Measurements from ENCODE around the gene CCDC106.
A peak's percentile ranks its signal among the peaks of the same experiment; 100 is the strongest.

The CCDC106 gene

GRCh38 chr19:55613930-55614710, 33.9 kb upstream of the CCDC106 start:
- no peak for DNase-seq (ENCODE audit: low spot score)

GRCh38 chr19:55614711-55615542, 33.1 kb upstream of the CCDC106 start:
- DNase-seq (ENCODE audit: low spot score): no peak

- DNase-seq (ENCODE audit: low spot score): no peak
Measured at GRCh38 chr19:55615543-55616394, 32.2 kb upstream of the CCDC106 start.

DNA sequence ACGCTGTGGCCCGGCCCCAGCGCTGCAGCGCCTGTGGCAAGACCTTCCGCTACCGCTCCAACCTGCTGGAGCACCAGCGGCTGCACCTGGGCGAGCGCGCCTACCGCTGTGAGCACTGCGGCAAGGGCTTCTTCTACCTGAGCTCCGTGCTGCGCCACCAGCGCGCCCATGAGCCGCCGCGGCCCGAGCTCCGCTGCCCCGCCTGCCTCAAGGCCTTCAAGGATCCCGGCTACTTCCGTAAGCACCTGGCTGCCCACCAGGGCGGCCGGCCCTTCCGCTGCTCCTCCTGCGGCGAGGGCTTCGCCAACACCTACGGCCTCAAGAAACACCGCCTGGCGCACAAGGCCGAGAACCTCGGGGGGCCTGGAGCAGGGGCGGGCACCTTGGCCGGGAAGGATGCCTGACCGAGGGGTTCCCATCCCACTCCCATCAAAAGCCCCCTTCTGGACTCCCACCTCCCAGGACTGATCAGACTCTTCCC, 31.6 kb upstream of the CCDC106 start:
- DNase-seq (ENCODE audit: low spot score): no peak

- no peak for DNase-seq (ENCODE audit: low spot score)
Measured at GRCh38 chr19:55617426-55617825, 30.6 kb upstream of the CCDC106 start.

- no peak for DNase-seq (ENCODE audit: low spot score)
Measured at GRCh38 chr19:55618426-55618825, 29.6 kb upstream of the CCDC106 start.

DNA sequence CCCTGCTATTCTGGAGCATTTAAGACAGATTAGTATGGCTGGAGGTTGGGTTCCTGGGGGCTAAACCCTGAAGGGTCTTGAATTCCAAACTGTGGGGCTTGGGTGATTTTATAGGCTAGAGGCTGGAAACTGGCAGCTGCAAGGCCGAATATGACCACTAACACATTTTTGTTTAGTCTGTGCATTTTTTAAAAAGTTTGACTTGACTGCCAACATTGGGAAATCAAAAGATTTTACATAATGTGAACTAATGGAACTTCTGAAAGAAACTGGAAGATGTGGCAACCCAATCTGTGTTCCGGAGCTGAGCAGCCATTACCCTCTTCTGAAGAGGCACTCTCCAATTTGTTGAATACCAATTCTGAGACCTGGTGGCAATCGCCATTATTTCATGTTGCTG, 28.7 kb upstream of the CCDC106 start:
- no peak for DNase-seq (ENCODE audit: low spot score)

DNA sequence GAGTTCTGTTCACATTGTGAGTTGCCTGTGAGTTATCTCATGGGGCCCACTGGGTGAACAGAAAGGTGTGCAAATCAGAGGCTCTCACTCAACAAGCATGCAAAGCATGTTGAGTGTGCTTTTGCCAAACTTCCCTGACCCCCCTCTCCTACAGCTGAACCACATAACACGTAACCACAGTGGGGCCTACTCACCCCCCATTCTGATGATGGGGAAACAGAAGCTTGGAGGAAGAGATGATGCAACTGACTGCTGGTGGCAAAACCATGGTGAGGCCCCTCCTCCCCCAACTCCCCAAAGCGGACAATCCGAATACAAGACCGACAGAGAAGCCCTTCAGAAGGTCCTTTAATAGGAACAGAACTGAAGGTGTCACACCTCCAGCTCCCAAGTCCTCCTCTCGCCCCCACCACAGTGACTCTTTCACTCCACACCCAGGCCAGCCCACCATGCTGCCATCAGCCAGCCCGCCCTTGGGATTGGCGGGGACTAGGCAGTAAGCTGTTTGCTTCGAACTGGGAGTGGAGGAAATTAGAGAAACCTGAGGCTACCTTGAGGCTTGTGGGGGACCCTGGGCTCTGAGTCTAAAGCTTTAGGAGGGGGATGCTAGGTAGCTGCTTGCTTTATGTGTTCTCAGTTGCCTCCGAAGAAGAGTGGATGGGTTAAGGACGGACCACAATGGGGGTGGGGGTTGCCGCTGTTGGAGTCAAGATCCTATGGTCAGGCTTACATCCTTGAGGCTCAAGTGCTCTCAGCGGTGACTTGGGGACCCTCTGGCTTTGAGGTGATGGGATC, 27.4 kb upstream of the CCDC106 start:
- no peak for DNase-seq (ENCODE audit: low spot score)

DNA sequence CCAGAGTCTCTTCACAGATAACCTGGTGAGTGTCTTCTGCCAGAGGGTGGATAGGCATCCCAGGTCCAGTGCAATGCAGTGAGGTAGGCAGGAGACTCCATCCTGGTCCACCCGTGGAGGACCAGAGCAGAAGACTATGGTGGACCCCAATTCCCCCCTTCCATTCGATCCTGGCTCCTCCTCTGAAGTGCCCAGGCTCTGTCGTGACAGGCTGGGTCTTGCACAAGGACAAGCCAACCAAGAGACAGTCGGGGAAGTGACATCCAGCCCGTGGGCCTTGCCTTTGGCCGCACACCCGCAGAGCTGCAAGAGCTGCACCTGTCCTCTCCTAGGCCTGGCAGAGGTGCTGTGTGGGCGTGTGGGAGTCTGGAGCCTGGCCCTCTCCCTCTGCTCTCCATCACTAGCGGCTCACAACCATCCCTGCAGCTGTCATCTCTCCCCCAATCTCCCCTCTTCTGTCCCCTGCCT, 26.8 kb upstream of the CCDC106 start:
- no peak for DNase-seq (ENCODE audit: low spot score)

GRCh38 chr19:55621673-55622231, 26.3 kb upstream of the CCDC106 start:
- no peak for DNase-seq (ENCODE audit: low spot score)

- DNase-seq (ENCODE audit: low spot score): no peak
Measured at GRCh38 chr19:55622242-55622969, 25.6 kb upstream of the CCDC106 start.

DNA sequence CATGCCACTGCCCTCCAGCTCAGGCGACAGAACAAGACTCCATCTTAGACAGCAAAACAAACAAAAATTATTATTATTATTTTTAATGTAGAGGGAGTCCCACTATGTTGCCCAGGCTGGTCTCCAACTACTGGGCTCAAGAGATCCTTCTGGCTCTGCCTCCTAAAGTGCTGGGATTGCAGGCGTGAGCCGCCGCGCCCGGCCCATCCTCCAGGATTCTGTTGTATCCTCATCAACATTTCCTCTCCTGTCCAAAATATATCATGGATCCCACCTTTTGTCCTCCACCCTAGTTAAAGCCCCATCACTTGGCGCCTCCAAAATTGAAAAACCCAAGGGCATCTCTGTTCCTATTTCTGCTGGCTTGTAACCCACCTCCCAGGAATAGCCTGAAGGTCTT, 24.9 kb upstream of the CCDC106 start:
- DNase-seq (ENCODE audit: low spot score): no peak

- DNase-seq (ENCODE audit: low spot score): no peak
Measured at GRCh38 chr19:55623561-55623960, 24.5 kb upstream of the CCDC106 start.

DNA sequence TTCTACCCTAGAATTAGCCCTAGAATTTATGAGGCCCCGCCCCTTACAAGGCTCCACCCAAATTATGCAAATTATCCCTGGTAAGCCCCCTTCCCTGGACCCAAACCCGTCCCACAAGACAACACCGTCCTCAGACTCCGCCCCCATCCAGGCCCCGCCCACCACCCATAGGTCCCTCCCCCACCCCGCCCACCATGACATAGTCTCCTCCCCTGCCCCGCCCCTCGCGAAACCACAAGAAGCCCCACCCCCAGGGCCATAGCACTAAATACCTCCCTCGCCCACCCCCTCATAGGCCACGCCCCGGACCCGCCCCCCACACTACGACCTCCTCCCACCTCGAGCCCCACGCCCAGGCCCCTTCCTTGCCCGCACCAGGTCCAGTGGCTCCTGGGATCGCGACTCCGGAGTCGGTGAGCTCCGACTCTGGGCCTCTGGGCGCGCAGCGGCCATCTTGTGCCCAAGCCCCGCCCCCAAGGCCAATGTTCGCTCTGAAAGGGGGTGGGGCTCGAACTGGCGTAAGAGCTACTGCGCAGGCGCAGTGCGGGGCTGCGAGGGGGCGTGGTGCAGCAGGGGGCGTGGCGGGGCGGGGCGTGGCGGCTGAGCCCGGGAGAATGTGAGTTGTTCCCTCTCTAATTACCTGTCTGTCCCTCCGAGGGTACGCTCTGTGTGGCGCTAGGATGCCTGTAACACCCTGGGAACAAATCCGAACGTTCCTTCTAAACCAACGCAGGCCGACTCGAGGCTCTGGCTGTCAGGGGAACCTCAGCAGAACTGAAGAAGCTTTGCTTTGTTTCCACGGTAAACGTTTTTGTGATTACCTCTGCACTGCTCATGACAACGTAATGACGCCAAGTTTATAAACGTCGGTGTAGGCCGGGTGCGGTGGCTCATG, 23.7 kb upstream of the CCDC106 start, which contains the start of gene ZNF784:
Gene ZNF784 (minus strand): TSS at position 458 of the 895 bp plus-strand sequence. CDS start 5 bp downstream, at position 453.
- peak; percentile 88 for DNase-seq (ENCODE audit: low spot score)

DNA sequence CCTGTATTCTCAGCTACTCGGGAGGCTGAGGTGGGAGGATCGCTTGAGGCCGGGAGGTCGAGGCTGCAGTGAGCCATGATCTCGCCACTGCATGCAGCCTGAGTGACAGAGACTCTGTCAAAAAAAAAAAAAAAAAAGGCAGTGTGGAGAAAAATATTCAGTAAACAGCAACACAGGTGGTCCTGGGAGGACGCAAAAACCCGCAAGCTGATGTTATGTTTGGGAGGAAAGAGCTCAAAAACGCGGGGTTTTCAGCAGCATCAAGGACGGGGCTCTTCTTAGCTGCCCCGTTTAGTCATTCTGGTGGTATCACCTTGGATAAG, 23.0 kb upstream of the CCDC106 start:
- no peak for DNase-seq (ENCODE audit: low spot score)

- no peak for DNase-seq (ENCODE audit: low spot score)
Measured at GRCh38 chr19:55626350-55626749, 21.7 kb upstream of the CCDC106 start.

DNA sequence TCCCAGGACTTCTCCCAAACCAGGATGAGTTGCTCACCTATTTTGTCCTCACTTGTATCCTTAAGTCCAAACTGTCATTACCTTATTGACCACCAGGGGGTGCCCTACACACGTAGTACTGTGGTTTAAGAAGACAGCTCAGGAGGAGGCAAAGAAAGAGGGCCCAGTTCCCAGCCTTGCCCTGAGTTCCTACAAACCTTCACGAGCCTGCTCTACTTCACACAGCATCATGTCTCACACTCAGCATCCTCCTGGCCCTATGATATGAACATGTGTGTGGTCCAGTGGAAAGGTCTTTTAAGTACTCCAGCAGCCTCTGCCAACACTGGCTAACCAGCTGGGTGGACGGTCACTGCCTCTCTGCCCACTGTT, 15.6 kb upstream of the CCDC106 start:
- peak; percentile 90 for DNase-seq (ENCODE audit: low spot score)

- no peak for DNase-seq (ENCODE audit: low spot score)
Measured at GRCh38 chr19:55633861-55634260, 14.2 kb upstream of the CCDC106 start.

DNA sequence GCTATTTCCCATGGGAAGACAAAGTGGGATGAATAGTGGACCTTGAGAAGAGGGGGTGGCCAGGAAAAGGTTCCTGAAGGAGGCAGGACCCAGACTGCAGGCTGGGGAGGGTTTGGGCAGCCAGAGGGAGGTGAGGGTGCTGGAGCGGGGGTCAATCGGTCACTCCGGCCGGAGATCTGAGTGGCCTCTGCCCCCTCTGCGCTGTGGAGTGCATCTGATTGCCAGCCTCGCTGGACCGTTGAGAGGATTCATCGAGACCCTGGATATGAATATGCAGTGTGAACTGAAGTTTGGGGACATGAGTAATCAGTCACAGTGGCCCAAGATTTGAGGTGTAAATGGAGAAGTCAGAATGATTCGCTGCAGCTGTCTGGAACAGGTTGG, 12.7 kb upstream of the CCDC106 start:
- no peak for DNase-seq (ENCODE audit: low spot score)
